Measurements from ENCODE around the gene TIGD1. TPM values are rescaled to one million over a fixed set of nuclear protein-coding genes. Genes with fewer than 3 reads are reported as not detected.

TIGD1 gene
- total RNA-seq, 1 experiment from 2014 or later, result 9.8 TPM

- Histone ChIP-seq H3K4me1 (ENCODE audit: insufficient read depth, low read length, poor library complexity, severe bottlenecking) (no peaks in the 10 kb centered on the region), H3K27ac (ENCODE audit: low read depth, low read length, poor library complexity, severe bottlenecking) (no peak overlapping the region), H3K4me3 (ENCODE audit: low read depth, low read length, poor library complexity, severe bottlenecking) (no peak overlapping the region), H3K36me3 (ENCODE audit: insufficient read depth, low read length, poor library complexity, severe bottlenecking) (no peaks in the 10 kb centered on the region), H3K9me3 (ENCODE audit: low read depth, low read length, poor library complexity, severe bottlenecking) (no peaks in the 10 kb centered on the region), H3K27me3 (replicated peaks; ENCODE audit: insufficient read depth, low read depth, low read length, poor library complexity) (no peaks in the 10 kb centered on the region)
- intact Hi-C loops (cut with micrococcal nuclease; ENCODE audit: unreplicated experiment), result no loop called here
- ChIA-PET POLR2A (ENCODE audit: low non-redundant PET) (no interaction called here), CTCF (interaction anchor here (0.6 kb wide), 1 partner anchor 67 kb away, joined by 5 read pairs; no protein-coding TSS in a partner anchor)
- no TSS peak for BruUV-seq (replicated peaks)
- no peak for DNase-seq (ENCODE audit: low spot score)
- TF ChIP-seq EZH2 (IDR thresholded peaks at IDR 0.05; ENCODE audit: borderline replicate concordance, low read depth, low read length, poor library complexity, severe bottlenecking), result no peak
- no peak for TF ChIP-seq CTCF (conservative IDR thresholded peaks at IDR 0.05; ENCODE audit: low read depth, low read length)
These were observed 11.7 kb downstream of the TIGD1 start for GRCh38 chr2:232538671-232539070.

DNA sequence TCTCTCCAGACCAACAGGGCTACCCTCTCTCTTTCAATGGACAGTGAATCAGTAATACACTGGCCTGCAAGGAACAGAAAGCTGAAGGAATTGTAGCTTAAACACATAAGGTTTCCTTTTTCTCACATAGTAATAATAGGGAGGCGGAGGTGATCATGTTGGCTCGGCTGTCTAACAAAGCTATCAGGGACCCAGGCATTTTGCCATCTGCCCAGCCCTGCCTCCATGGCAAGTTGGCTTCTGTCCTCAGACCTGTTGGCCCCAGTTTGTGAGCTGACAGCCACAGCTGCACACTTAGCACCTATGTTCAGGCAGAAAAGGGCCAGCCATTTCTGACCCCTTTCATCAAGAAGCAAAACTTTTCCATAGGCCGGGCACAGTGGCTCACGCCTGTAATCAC, 12.9 kb downstream of the TIGD1 start:
- DNase-seq (ENCODE audit: low spot score), result no peak
- intact Hi-C loops (cut with micrococcal nuclease; ENCODE audit: unreplicated experiment), result no loop called here
- Histone ChIP-seq H3K27me3 (replicated peaks; ENCODE audit: insufficient read depth, low read depth, low read length, poor library complexity) (no peaks in the 10 kb centered on the region), H3K4me1 (ENCODE audit: insufficient read depth, low read length, poor library complexity, severe bottlenecking) (no peaks in the 10 kb centered on the region), H3K4me3 (ENCODE audit: low read depth, low read length, poor library complexity, severe bottlenecking) (no peak overlapping the region), H3K36me3 (ENCODE audit: insufficient read depth, low read length, poor library complexity, severe bottlenecking) (no peaks in the 10 kb centered on the region), H3K9me3 (ENCODE audit: low read depth, low read length, poor library complexity, severe bottlenecking) (no peaks in the 10 kb centered on the region), H3K27ac (ENCODE audit: low read depth, low read length, poor library complexity, severe bottlenecking) (no peak overlapping the region)
- BruUV-seq (replicated peaks), result no TSS peak
- ChIA-PET POLR2A (ENCODE audit: low non-redundant PET) (no interaction called here), CTCF (no interaction called here)
- TF ChIP-seq CTCF (conservative IDR thresholded peaks at IDR 0.05; ENCODE audit: low read depth, low read length) (no peak), EZH2 (IDR thresholded peaks at IDR 0.05; ENCODE audit: borderline replicate concordance, low read depth, low read length, poor library complexity, severe bottlenecking) (no peak)

DNA sequence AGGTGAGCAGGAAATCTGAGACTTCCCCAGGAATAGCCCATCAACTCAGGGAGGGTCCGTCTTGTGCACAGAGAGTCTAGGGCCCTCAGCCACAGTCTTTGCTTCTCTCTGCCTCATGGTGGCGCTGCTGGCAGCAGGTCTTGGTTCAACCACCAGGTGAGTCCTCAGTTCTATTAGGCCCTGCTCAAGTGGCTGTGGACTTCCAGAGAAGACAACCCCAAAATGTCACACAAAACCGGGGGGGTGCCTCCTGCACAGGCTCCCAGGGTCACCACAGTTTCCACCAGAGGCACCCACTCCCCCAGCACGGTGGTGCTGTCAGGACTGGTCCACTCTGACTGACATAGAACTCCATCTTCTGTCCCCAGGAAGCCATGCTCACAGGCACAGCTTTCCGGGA, 13.3 kb downstream of the TIGD1 start:
- Histone ChIP-seq H3K27ac (ENCODE audit: low read depth, low read length, poor library complexity, severe bottlenecking) (no peak overlapping the region), H3K27me3 (replicated peaks; ENCODE audit: insufficient read depth, low read depth, low read length, poor library complexity) (no peaks in the 10 kb centered on the region), H3K4me1 (ENCODE audit: insufficient read depth, low read length, poor library complexity, severe bottlenecking) (no peaks in the 10 kb centered on the region), H3K9me3 (ENCODE audit: low read depth, low read length, poor library complexity, severe bottlenecking) (no peaks in the 10 kb centered on the region), H3K4me3 (ENCODE audit: low read depth, low read length, poor library complexity, severe bottlenecking) (no peak overlapping the region), H3K36me3 (ENCODE audit: insufficient read depth, low read length, poor library complexity, severe bottlenecking) (no peaks in the 10 kb centered on the region)
- TF ChIP-seq EZH2 (IDR thresholded peaks at IDR 0.05; ENCODE audit: borderline replicate concordance, low read depth, low read length, poor library complexity, severe bottlenecking) (no peak), CTCF (conservative IDR thresholded peaks at IDR 0.05; ENCODE audit: low read depth, low read length) (peak; percentile 51)
- CTCF ChIA-PET, result no interaction called here
- POLR2A ChIA-PET (ENCODE audit: low non-redundant PET), result no interaction called here
- no TSS peak for BruUV-seq (replicated peaks)
- DNase-seq (ENCODE audit: low spot score), result no peak
- intact Hi-C loops (cut with micrococcal nuclease; ENCODE audit: unreplicated experiment), result no loop called here
